Activated T-helper 17 cell treated with anti-CD3 and anti-CD28 coated beads, Interleukin-2, amount 50 U/mL, for 72 hours (primary cell): Measurements from ENCODE around the gene C5orf34. TPM values are rescaled to one million over a fixed set of nuclear protein-coding genes. Genes with fewer than 3 reads are reported as not detected.
"Not testable (repeated sequence)": the region's sequence is repeated elsewhere in the genome, so short reads cannot be mapped to it uniquely, and the experiment has no call there.

Experiments
- ATAC-seq: fragments of 150-1000 bp; cut with Tn5 transposase; replicated peaks from 2 replicates; pipeline ENCODE4 v1.10.0; 2021; ENCODE audit warnings: mild to moderate bottlenecking, moderate library complexity
- H3K27ac Mint-ChIP-seq: one replicate; pipeline ENCODE4 v1.8.0; 2022; ENCODE audit warnings: mixed read lengths
- H3K27me3 Mint-ChIP-seq: one replicate; pipeline ENCODE4 v1.8.0; 2022; ENCODE audit warnings: mixed read lengths
- H3K36me3 Mint-ChIP-seq: one replicate; pipeline ENCODE4 v1.8.0; 2022; ENCODE audit warnings: low read depth, mild to moderate bottlenecking, mixed read lengths
- H3K4me1 Mint-ChIP-seq: one replicate; pipeline ENCODE4 v1.8.0; 2022; ENCODE audit warnings: mixed read lengths
- H3K4me3 Mint-ChIP-seq: one replicate; pipeline ENCODE4 v1.8.0; 2022; ENCODE audit warnings: mild to moderate bottlenecking, mixed read lengths
- H3K9me3 Mint-ChIP-seq: one replicate; pipeline ENCODE4 v1.8.0; 2022; ENCODE audit warnings: mixed read lengths
- total RNA-seq, 2 donors: library from RNA; stranded (reverse); gene quantifications; one replicate each; pipeline ENCODE4 v1.2.3, GENCODE V29; 2022

C5orf34 gene
- total RNA-seq, 2 donors from 2014 or later = 7.7 to 11.7 TPM

DNA sequence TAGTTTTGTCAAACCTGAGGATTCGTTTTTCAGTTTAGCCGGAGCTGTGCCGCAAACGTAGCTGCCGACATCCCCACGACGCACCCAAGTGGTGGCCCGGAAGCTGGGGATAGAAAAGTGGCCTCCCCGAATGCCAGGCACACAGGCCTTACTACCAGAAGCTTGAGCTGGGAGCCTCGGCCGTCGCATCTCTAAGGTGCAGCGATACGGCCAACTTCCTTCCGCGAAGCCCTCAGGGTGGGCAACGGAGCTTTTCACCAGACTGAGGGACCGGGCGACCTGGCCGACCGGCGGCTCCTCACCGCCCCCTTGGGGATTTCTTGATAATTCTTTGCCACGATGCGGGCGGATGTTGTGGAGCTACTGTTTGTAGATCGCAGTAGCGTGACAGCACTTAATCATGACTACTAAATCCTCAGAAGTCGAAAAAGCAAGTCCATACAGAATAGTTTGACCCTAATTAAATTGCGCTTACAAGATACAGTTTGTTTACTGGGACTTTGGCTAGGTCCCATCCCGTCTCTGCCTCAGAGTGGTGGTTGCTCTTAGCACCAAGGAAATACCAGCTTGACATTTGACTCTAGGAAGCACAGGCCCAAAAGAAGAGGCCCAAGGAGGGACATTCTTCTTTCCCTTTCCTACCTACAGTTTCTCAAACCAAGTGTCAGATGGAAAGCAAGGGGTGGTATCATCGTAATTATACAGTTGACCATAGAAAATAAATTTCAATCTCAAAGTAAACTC lies 30.7 kb downstream of the C5orf34 start:
- Mint-ChIP-seq H3K36me3 (peaks cover 29% of the 10 kb centered on the region), H3K4me3 (peak overlapping the region; percentile 94), H3K27ac (peak overlapping the region; percentile 99), H3K9me3 (no peaks in the 10 kb centered on the region), H3K4me1 (peaks cover 16% of the 10 kb centered on the region), H3K27me3 (no peaks in the 10 kb centered on the region)
- peak; percentile 81 for ATAC-seq

DNA sequence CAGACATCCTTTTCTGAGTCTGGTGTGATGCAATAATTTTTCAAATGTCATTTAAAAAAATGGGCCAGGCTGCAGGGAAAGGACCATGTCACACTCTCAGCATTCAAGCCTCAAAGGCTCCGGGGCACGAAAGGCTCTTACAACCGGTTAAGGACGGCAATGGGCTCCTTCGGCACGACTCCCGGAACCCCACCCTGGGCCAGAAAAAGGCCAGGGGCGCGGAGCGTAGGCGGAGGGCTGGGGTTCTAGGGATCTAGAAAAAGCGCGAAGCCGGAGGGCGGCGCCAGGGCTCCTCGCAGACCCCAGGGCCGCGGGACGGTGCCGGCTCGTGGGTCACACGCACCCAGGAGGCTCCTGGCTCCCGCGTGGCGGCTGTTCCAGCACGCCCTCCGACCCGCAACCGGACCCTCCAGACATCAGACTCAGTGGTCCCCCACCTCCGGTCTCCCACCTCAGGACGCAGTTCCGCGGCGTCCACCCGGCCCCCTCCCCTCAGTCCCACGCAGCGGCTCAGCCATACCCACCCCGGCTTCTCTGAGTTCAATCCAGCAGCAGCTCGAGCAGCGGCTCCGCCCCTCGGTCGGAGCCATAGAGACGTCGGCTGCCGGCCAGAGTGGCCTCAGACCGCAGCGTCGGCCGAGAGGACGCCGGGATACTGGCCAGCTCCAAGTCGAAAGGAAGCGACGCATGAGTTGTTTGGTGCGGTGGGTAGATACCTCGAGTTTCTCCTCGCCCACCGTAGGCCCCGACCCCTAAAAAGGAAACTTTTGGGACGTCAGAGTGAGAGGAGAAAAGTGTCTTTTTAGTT lies 31.4 kb downstream of the C5orf34 start, which contains the start of gene TMEM267:
TSS of gene TMEM267 (minus strand) at position 568 of the 808 bp plus-strand sequence. CDS start 29,896 bp downstream, outside the sequence.
- Mint-ChIP-seq H3K4me3 (peak within 1 kb of the TSS; percentile 94), H3K27me3 (no peaks in the 10 kb centered on the region), H3K36me3 (peaks cover 21% of the 10 kb centered on the region), H3K27ac (peak within 1 kb of the TSS; percentile 99), H3K4me1 (peaks cover 16% of the 10 kb centered on the region), H3K9me3 (no peaks in the 10 kb centered on the region)
- peak; percentile 85 for ATAC-seq

DNA sequence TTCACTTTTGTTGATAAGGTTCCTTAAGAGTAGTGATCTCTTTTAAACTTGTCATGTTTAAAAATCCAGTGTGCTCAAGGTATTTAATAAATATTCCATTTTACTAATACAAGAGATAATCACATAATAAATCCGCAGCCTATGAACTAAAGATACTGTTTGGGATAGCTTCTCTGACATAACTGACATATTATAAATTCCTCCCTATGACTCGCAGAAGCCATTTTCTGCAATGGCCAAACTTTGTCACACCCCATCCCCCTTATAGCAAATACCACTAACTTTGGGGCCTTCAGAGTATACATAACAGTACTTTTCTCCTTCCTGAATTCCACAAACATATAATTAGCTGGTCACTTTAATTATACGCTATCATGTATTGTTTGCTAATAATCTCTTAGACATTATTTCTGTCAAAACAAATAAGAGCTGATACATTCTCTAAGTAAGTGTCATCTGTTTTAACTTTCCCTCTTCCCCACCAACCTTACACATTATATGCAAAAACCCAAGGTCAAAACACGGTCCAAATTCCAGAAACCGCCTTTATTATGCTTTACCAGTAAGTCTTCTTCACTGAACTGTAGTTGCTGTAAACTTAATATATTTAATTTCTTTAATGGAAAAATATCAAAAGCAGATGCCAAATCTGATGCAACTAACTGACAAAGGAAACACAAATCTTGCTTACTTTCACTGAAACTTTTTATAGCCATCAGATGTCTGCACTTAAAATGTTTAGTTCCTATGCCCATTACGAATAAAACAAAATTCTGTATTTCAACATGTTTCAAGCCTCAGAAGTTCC lies 32.3 kb downstream of the C5orf34 start:
- Mint-ChIP-seq H3K9me3 (no peaks in the 10 kb centered on the region), H3K27ac (peak overlapping the region; percentile 99), H3K27me3 (no peaks in the 10 kb centered on the region), H3K4me1 (peaks cover 16% of the 10 kb centered on the region), H3K4me3 (peak overlapping the region; percentile 94), H3K36me3 (peaks cover 18% of the 10 kb centered on the region)
- no peak for ATAC-seq

DNA sequence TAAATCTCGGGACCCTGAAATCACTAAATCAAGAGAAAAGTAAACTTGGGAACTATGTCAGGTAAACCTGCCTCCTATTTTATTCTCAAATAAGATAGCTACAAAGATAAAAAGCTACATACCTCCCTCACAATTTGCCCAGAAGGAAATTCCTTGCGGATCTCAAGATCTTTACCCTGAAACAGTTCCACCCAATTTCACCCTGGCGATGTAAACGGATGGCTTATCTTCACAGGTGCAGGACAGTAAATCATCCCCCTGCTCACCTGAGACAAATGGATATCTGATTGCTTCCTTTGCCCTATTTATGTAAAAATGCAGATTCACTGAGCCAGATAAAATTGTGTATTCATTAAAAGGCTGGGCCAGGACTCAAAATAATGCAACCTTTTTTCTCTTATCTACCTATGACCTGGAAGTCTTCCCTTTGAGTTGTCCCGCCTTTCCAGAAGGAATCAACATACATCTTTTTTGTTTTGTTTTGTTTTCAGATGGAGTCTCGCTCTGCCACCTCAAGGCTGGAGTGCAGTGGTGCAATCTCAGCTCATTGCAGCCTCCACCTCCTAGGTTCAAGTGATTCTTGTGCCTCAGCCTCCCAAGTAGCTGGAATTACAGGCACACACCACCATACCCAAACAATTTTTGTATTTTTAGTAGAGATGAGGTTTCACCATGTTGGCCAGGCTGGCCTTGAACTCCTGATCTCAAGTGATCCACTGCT lies 45.1 kb downstream of the C5orf34 start:
- H3K27ac Mint-ChIP-seq = no peak overlapping the region
- no peak overlapping the region for H3K4me3 Mint-ChIP-seq
- H3K36me3 Mint-ChIP-seq = peaks cover 82% of the 10 kb centered on the region
- H3K4me1 Mint-ChIP-seq = peaks cover 13% of the 10 kb centered on the region
- no peaks in the 10 kb centered on the region for H3K27me3 Mint-ChIP-seq
- no peak for ATAC-seq
- H3K9me3 Mint-ChIP-seq = peaks cover 8% of the 10 kb centered on the region

DNA sequence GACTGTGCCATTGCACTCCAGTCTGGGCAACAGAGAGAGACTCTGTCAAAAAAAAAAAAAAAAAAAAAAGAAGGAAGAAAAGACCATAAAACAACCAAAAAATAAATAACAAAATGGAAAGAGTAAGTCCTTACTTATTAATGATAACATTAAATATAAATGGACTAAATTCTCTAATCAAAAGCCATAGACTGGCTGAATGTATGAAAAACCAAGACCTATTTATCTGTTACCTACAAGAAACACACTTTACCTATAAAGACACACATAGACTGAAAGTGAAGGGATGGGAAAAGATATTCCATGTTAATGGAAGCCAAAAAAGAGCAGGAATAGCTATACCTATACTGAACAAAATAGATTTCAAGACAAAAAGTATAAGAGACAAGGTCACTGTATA lies 47.8 kb downstream of the C5orf34 start:
- peaks cover 6% of the 10 kb centered on the region for H3K4me1 Mint-ChIP-seq
- ATAC-seq = no peak
- H3K27ac Mint-ChIP-seq = no peak overlapping the region
- no peaks in the 10 kb centered on the region for H3K27me3 Mint-ChIP-seq
- H3K4me3 Mint-ChIP-seq = no peak overlapping the region
- H3K36me3 Mint-ChIP-seq = peaks cover 67% of the 10 kb centered on the region
- H3K9me3 Mint-ChIP-seq = peaks cover 8% of the 10 kb centered on the region

DNA sequence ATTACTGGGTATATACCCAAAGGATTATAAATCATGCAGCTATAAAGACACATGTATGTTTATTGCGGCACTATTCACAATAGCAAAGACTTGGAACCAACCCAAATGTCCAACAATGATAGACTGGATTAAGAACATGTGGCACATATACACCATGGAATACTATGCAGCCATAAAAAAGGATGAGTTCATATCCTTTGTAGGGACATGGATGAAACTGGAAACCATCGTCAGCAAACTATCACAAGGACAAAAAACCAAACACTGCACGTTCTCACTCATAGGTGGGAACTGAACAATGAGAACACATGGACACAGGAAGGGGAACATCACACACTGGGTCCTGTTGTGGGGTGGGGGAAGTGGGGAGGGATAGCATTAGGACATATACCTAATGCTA lies 49.5 kb downstream of the C5orf34 start:
- H3K9me3 Mint-ChIP-seq = not testable (repeated sequence)

DNA sequence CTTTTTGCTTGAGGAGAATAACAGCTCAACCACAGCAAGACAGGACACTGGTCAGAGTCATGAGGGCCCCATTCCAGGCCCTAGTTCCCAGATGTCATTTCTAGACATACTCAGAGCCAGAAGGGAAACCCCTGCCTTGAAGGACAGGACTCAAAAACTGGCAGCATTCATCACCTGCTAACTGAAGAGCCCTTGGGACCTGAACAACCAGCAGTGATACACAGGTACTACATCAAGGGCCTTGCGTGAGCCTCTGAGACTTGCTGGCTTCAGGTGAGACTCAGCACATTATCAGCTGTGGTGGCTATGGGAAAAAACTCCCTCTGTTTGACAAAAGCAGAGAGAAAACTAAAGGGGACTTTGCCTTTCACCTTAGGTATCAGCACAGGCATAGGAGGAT lies 53.9 kb downstream of the C5orf34 start:
- no peaks in the 10 kb centered on the region for H3K27me3 Mint-ChIP-seq
- no peaks in the 10 kb centered on the region for H3K4me1 Mint-ChIP-seq
- H3K4me3 Mint-ChIP-seq = no peak overlapping the region
- peaks cover 48% of the 10 kb centered on the region for H3K36me3 Mint-ChIP-seq
- H3K27ac Mint-ChIP-seq = no peak overlapping the region
- peaks cover 4% of the 10 kb centered on the region for H3K9me3 Mint-ChIP-seq
- ATAC-seq = no peak

More for the DNA sequence above, 49.5 kb downstream of the C5orf34 start:
- not testable (repeated sequence) for H3K4me3 Mint-ChIP-seq, H3K27me3 Mint-ChIP-seq, ATAC-seq, H3K4me1 Mint-ChIP-seq, H3K27ac Mint-ChIP-seq
- peaks cover 61% of the 10 kb centered on the region for H3K36me3 Mint-ChIP-seq

DNA sequence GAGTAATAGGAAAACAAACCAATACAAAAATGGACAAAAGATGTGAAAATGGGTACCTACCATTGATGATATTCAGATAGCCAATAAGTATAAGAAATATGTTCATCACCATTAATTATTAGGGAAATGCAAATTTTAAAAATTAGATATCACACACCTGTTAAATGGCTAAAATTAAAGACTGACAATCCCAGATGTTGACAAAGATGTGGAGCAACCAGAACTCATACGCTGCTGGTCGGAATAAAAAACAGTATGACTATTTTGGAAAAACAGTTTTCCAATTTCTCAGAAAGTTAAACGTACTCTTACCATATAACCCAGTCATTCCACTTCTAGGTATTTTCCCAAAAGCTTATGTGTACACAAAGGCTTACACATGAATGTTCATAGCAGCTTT lies 58.4 kb downstream of the C5orf34 start:
- Mint-ChIP-seq H3K36me3 (peaks cover 68% of the 10 kb centered on the region), H3K9me3 (peaks cover 7% of the 10 kb centered on the region), H3K4me3 (no peak overlapping the region), H3K27me3 (no peaks in the 10 kb centered on the region), H3K27ac (no peak overlapping the region), H3K4me1 (no peaks in the 10 kb centered on the region)
- no peak for ATAC-seq

DNA sequence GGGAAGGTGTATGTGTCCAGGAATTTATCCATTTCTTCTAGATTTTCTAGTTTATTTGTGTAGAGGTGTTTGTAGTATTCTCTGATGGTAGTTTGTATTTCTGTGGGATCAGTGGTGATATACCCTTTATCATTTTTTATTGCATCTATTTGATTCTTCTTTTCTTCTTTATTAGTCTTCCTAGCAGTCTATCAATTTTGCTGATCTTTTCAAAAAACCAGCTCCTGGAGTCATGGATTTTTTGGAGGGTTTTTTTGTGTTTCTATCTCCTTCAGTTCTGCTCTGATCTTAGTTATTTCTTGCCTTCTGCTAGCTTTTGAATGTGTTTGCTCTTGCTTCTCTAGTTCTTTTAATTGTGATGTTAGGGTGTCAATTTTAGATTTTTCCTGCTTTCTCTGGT lies 73.4 kb downstream of the C5orf34 start:
- not testable (repeated sequence) for H3K4me3 Mint-ChIP-seq

DNA sequence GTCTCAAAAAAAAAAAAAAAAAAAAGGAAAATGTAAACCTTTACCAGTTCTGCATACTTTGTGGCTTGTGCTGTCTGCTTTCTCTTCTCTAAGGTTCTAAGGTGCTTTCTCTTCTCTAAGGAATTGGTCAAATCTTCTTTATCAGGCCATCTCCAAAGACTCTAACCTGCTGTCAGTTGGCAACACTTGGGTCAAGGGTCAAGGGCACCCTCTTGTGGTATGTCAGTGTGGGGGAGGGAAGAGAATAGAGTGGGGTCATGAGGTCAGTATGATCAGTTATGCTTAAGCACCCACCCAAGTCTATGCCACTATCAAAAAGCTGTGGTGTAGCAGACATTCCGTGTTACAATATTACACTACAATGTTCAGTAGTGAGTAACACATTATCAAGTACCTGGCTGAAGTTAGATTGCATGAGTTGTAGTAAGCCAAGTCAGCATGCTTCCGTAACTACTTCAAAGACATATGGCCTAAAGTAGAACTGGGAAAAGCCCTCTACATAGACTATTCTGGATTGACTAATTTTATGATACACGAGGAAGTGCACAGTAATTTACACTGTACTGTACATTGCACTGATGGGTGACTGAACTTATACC lies 77.8 kb downstream of the C5orf34 start:
- H3K9me3 Mint-ChIP-seq = peaks cover 18% of the 10 kb centered on the region
- no peak overlapping the region for H3K27ac Mint-ChIP-seq
- H3K27me3 Mint-ChIP-seq = no peaks in the 10 kb centered on the region
- ATAC-seq = no peak
- no peaks in the 10 kb centered on the region for H3K4me1 Mint-ChIP-seq
- H3K4me3 Mint-ChIP-seq = no peak overlapping the region
- no peaks in the 10 kb centered on the region for H3K36me3 Mint-ChIP-seq

More for the DNA sequence above, 73.4 kb downstream of the C5orf34 start:
- Mint-ChIP-seq H3K36me3 (peaks cover 30% of the 10 kb centered on the region), H3K9me3 (peaks cover 22% of the 10 kb centered on the region)
- ATAC-seq, H3K27ac Mint-ChIP-seq, H3K4me1 Mint-ChIP-seq, H3K27me3 Mint-ChIP-seq: not testable (repeated sequence)

Other genes with a start within 250 kb of the C5orf34 start
- 100 to 1,000 TPM in 1 of 2 donors, 10 to 100 TPM in 1; 90.2 to 108 TPM for gene HMGCS1, start 201.7 kb downstream of the C5orf34 start, total RNA-seq
- 10 to 100 TPM; 11.4 to 22.8 TPM for gene CCL28, start 102.8 kb downstream of the C5orf34 start, total RNA-seq
- 10 to 100 TPM in 1 of 2 donors, 1 to 10 TPM in 1; 9.5 to 14.6 TPM for gene TMEM267, start 31.3 kb downstream of the C5orf34 start, total RNA-seq
- gene PAIP1, start 41.9 kb upstream of the C5orf34 start, total RNA-seq = 10 to 100 TPM; 28.3 to 43.6 TPM
- gene NNT, start 88.0 kb upstream of the C5orf34 start, total RNA-seq = 10 to 100 TPM; 87.5 to 97.2 TPM